Hepatocyte (in vitro differentiated cells): ENCODE data around the gene OR10H4. TPM values are rescaled to one million over a fixed set of nuclear protein-coding genes. Genes with fewer than 3 reads are reported as not detected.

Experiments used
- DNase-seq: peaks from one replicate; pipeline ENCODE4 v3.0.0-alpha.2; 2016; ENCODE audit warnings: low spot score
- H2AFZ ChIP-seq: fragments of 200-600 bp; sonication (generic); 2 replicates; pipeline ENCODE4 v1.6.0; 2016; ENCODE audit warnings: antibody characterized with exemption, mild to moderate bottlenecking
- H3K27ac ChIP-seq: fragments of 200-600 bp; sonication (generic); 2 replicates; pipeline ENCODE4 v1.5.1; 2016; ENCODE audit warnings: mild to moderate bottlenecking
- H3K27me3 ChIP-seq: fragments of 200-600 bp; sonication (generic); 2 replicates; pipeline ENCODE4 v1.6.1; 2016
- H3K36me3 ChIP-seq: fragments of 200-600 bp; sonication (generic); replicated peaks from 2 replicates; pipeline ENCODE4 v1.5.1; 2016; ENCODE audit warnings: low read depth; ENCODE audit not compliant: insufficient read depth
- H3K4me1 ChIP-seq: fragments of 200-600 bp; sonication (generic); 2 replicates; pipeline ENCODE4 v1.5.1; 2016; ENCODE audit warnings: mild to moderate bottlenecking, moderate library complexity; ENCODE audit not compliant: insufficient read depth
- H3K4me2 ChIP-seq: fragments of 200-600 bp; sonication (generic); 2 replicates; pipeline ENCODE4 v1.6.0; 2016
- H3K4me3 ChIP-seq: fragments of 200-600 bp; sonication (generic); 2 replicates; pipeline ENCODE4 v1.5.1; 2016; ENCODE audit warnings: mild to moderate bottlenecking
- H3K79me2 ChIP-seq: fragments of 200-600 bp; sonication (generic); 2 replicates; pipeline ENCODE4 v1.6.0; 2017; ENCODE audit warnings: mild to moderate bottlenecking
- H3K9me2 ChIP-seq: fragments of 200-600 bp; sonication (generic); replicated peaks from 2 replicates; pipeline ENCODE4 v1.6.0; 2017; ENCODE audit warnings: mild to moderate bottlenecking; ENCODE audit not compliant: insufficient read depth
- H3K9me3 ChIP-seq: fragments of 200-600 bp; sonication (generic); 2 replicates; pipeline ENCODE4 v1.5.1; 2016; ENCODE audit warnings: low read depth, mild to moderate bottlenecking
- H4K20me1 ChIP-seq: fragments of 200-600 bp; sonication (generic); 2 replicates; pipeline ENCODE4 v1.6.0; 2016; ENCODE audit warnings: mild to moderate bottlenecking; ENCODE audit not compliant: insufficient read depth, poor library complexity, severe bottlenecking
- EZH2 ChIP-seq: fragments of 200-600 bp; sonication (generic); IDR thresholded peaks from 2 replicates; pipeline ENCODE4 v1.6.1; 2016; ENCODE audit warnings: antibody characterized with exemption, mild to moderate bottlenecking, borderline replicate concordance
- EZH2phosphoT487 ChIP-seq: fragments of 200-600 bp; sonication (generic); IDR thresholded peaks from one replicate; pipeline ENCODE4 v1.6.1; 2018; ENCODE audit warnings: antibody characterized with exemption, mild to moderate bottlenecking, low read depth, moderate library complexity; ENCODE audit not compliant: unreplicated experiment, severe bottlenecking
- whole genome bisulfite sequencing: methylation state at CpG from one replicate; pipeline ENCODE4 v1.1.6; 2016; ENCODE audit warnings: low lambda C conversion rate; ENCODE audit errors: missing lambda C conversion rate; 5-methylcytosine and 5-hydroxymethylcytosine counted together
- polyA plus RNA-seq: library from polyadenylated mRNA; unstranded; fragments of >200 nt; fragmentation: Nextera tagmentation; extraction: Ambion mirVana; gene quantifications from 2 replicates; pipeline ENCODE4 v1.2.1, GENCODE V29; 2016
- total RNA-seq: library from RNA; depleted of rRNA; stranded (reverse); fragments of >200 nt; gene quantifications from 2 replicates; pipeline ENCODE4 v1.2.3, GENCODE V29; 2014
- TF ChIP-seq, protein P1 (sequence below): fragments of 200-600 bp; sonication (generic); IDR thresholded peaks from 2 replicates; pipeline ENCODE4 v1.5.1; 2016; ENCODE audit warnings: antibody characterized with exemption, mild to moderate bottlenecking; ENCODE audit not compliant: poor library complexity

Gene OR10H4
- total and polyA plus RNA-seq, 2 experiments from 2014 or later = not detected

- Histone ChIP-seq H3K9me3 (no peaks in the 10 kb centered on the region), H4K20me1 (no peaks in the 10 kb centered on the region), H3K4me3 (no peak within 1 kb of the TSS), H3K27ac (no peak within 1 kb of the TSS), H3K27me3 (no peaks in the 10 kb centered on the region), H2AFZ (no peak within 1 kb of the TSS), H3K36me3 (no peaks in the 10 kb centered on the region), H3K4me2 (no peak within 1 kb of the TSS), H3K9me2 (no peaks in the 10 kb centered on the region), H3K4me1 (no peaks in the 10 kb centered on the region), H3K79me2 (no peaks in the 10 kb centered on the region)
- no peak for DNase-seq
- no peak for TF ChIP-seq EZH2phosphoT487
- 64% methylated on average over 10 of the region's 10 CpGs for WGBS
These were observed 14.3 kb upstream of the OR10H4 start, which contains the start of gene CYP4F11 for GRCh38 chr19:15934332-15935078. Gene CYP4F11 (minus strand): TSS chr19:15934529. CDS start chr19:15934408, 121 bp downstream.

GRCh38 chr19:15935167-15935702, 13.6 kb upstream of the OR10H4 start:
- 60% methylated on average over 3 of the region's 3 CpGs for WGBS
- Histone ChIP-seq H3K4me2 (no peak overlapping the region), H3K36me3 (no peaks in the 10 kb centered on the region), H3K27me3 (no peaks in the 10 kb centered on the region), H3K4me3 (no peak overlapping the region), H4K20me1 (no peaks in the 10 kb centered on the region), H3K4me1 (no peaks in the 10 kb centered on the region), H3K9me2 (no peaks in the 10 kb centered on the region), H2AFZ (no peak overlapping the region), H3K9me3 (no peaks in the 10 kb centered on the region), H3K79me2 (no peaks in the 10 kb centered on the region), H3K27ac (no peak overlapping the region)
- TF ChIP-seq, protein P1, sequence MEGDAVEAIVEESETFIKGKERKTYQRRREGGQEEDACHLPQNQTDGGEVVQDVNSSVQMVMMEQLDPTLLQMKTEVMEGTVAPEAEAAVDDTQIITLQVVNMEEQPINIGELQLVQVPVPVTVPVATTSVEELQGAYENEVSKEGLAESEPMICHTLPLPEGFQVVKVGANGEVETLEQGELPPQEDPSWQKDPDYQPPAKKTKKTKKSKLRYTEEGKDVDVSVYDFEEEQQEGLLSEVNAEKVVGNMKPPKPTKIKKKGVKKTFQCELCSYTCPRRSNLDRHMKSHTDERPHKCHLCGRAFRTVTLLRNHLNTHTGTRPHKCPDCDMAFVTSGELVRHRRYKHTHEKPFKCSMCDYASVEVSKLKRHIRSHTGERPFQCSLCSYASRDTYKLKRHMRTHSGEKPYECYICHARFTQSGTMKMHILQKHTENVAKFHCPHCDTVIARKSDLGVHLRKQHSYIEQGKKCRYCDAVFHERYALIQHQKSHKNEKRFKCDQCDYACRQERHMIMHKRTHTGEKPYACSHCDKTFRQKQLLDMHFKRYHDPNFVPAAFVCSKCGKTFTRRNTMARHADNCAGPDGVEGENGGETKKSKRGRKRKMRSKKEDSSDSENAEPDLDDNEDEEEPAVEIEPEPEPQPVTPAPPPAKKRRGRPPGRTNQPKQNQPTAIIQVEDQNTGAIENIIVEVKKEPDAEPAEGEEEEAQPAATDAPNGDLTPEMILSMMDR = no peak
- TF ChIP-seq EZH2phosphoT487 = no peak
- TF ChIP-seq EZH2 = no peak
- DNase-seq = no peak

DNA sequence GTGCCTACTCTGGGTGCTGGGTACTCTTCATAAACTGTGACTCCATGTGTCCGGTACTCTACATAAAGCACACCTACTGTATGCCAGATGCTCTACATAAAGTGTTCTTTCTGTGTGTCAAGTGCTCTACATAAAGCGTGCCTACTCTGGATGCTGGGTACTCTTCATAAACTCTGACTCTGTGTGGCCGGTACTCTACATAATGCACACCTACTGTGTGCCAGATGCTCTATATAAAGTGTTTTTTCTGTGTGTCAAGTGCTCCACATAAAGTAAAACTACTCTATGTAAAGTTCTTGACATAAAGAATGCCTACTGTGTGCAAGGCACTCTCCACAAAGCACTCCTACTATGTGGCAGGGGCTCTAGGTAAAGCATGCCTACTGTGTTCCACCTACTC, 12.6 kb upstream of the OR10H4 start:
- 69% methylated on average over 3 of the region's 3 CpGs for WGBS
- no peaks in the 10 kb centered on the region for H4K20me1 ChIP-seq
- H3K9me3 ChIP-seq = no peaks in the 10 kb centered on the region
- no peak overlapping the region for H3K27ac ChIP-seq
- no peaks in the 10 kb centered on the region for H3K9me2 ChIP-seq
- H3K79me2 ChIP-seq = no peaks in the 10 kb centered on the region
- no peaks in the 10 kb centered on the region for H3K4me1 ChIP-seq
- H3K4me3 ChIP-seq = no peak overlapping the region
- H3K27me3 ChIP-seq = no peaks in the 10 kb centered on the region
- DNase-seq = no peak
- no peaks in the 10 kb centered on the region for H3K36me3 ChIP-seq
- TF ChIP-seq EZH2 = no peak
- TF ChIP-seq EZH2phosphoT487 = no peak
- TF ChIP-seq, protein P1 = no peak
- H3K4me2 ChIP-seq = no peak overlapping the region
- no peak overlapping the region for H2AFZ ChIP-seq

GRCh38 chr19:15936950-15937349, 11.9 kb upstream of the OR10H4 start:
- whole genome bisulfite sequencing = 65% methylated on average over 2 of the region's 2 CpGs
- H3K36me3 ChIP-seq = no peaks in the 10 kb centered on the region
- H3K79me2 ChIP-seq = no peaks in the 10 kb centered on the region

More at GRCh38 chr19:15936950-15937349, 11.9 kb upstream of the OR10H4 start:
- no peak overlapping the region for H3K27ac ChIP-seq
- no peak overlapping the region for H2AFZ ChIP-seq
- no peaks in the 10 kb centered on the region for H3K9me2 ChIP-seq
- TF ChIP-seq, protein P1 = no peak
- TF ChIP-seq EZH2phosphoT487 = no peak
- TF ChIP-seq EZH2 = no peak
- H4K20me1 ChIP-seq = no peaks in the 10 kb centered on the region
- H3K9me3 ChIP-seq = no peaks in the 10 kb centered on the region
- no peak overlapping the region for H3K4me3 ChIP-seq
- no peak for DNase-seq
- no peak overlapping the region for H3K4me2 ChIP-seq
- no peaks in the 10 kb centered on the region for H3K4me1 ChIP-seq
- no peaks in the 10 kb centered on the region for H3K27me3 ChIP-seq
